Thyroid gland (tissue), 4 donors: ENCODE data around the gene LARGE2.

Experiments
- CTCF ChIP-seq, 6 experiments: fragments of 200-600 bp in 3 of 6; fragments of 450-650 bp in 3 of 6; sonication (generic) in 3 of 6; IDR thresholded peaks; one replicate each; pipeline ENCODE4 v1.5.1; 2016 to 2019; ENCODE audit warnings: antibody characterized with exemption in 6 of 6, mild to moderate bottlenecking in 2 of 6, inconsistent platforms in 1 of 6, moderate library complexity in 1 of 6
- POLR2A ChIP-seq, 2 donors: fragments of 450-650 bp; IDR thresholded peaks; one replicate each; pipeline ENCODE4 v1.6.1; 2017; ENCODE audit warnings: antibody characterized with exemption in 2 of 2, mild to moderate bottlenecking in 2 of 2, moderate library complexity in 1 of 2

- TF ChIP-seq CTCF (IDR thresholded peaks at IDR 0.05) (no peak), POLR2A (IDR thresholded peaks at IDR 0.05) (no peak)
These were observed 18.8 kb downstream of the LARGE2 start for GRCh38 chr11:45941285-45941684.
